Fibroblast of the aortic adventitia (primary cell): Measurements from ENCODE around the gene PRKCH. TPM values are rescaled to one million over a fixed set of nuclear protein-coding genes. Genes with fewer than 3 reads are reported as not detected.

Source experiments
- DNase-seq: peaks from one replicate; pipeline ENCODE4 v3.0.0-alpha.2; 2010; ENCODE audit warnings: low read depth
- H3K4me3 ChIP-seq: 2 replicates; pipeline ENCODE4 v1.5.1; 2011; ENCODE audit warnings: low read depth, mild to moderate bottlenecking, control low read depth, low read length, moderate library complexity
- total RNA-seq: library from RNA; depleted of rRNA; stranded (reverse); fragments of >200 nt; gene quantifications from 2 replicates; pipeline ENCODE4 v1.2.3, GENCODE V29; 2012; ENCODE audit warnings: low replicate concordance
- TF ChIP-seq, protein P1 (sequence below): IDR thresholded peaks from 2 replicates; pipeline ENCODE4 v1.5.1; 2011; ENCODE audit warnings: mild to moderate bottlenecking, low read length, control low read depth, inconsistent platforms; ENCODE audit not compliant: insufficient read depth

Gene PRKCH
- total RNA-seq, 1 donor = 4.2 TPM

DNA sequence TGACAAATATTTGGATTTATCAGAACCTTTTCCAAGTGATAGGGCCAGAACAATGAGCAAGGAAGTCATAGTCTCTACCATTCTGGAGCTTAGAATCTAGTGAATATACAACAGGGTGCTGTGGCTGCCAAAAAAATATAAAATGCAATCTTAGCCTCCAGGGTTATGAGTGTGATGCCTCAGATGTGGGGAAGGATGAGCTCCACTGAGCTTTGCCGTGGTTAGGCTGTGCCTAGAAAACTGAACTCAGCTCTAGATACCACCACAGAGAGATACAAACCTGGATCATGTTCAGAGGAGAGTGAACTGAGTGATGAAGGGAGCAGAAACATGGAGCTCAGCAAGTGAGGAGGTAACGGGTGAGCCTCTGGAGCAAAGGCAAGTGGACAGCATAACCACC is 235.9 kb downstream of the PRKCH start:
- DNase-seq = peak; percentile 49
- no peak overlapping the region for H3K4me3 ChIP-seq
- TF ChIP-seq, protein P1, sequence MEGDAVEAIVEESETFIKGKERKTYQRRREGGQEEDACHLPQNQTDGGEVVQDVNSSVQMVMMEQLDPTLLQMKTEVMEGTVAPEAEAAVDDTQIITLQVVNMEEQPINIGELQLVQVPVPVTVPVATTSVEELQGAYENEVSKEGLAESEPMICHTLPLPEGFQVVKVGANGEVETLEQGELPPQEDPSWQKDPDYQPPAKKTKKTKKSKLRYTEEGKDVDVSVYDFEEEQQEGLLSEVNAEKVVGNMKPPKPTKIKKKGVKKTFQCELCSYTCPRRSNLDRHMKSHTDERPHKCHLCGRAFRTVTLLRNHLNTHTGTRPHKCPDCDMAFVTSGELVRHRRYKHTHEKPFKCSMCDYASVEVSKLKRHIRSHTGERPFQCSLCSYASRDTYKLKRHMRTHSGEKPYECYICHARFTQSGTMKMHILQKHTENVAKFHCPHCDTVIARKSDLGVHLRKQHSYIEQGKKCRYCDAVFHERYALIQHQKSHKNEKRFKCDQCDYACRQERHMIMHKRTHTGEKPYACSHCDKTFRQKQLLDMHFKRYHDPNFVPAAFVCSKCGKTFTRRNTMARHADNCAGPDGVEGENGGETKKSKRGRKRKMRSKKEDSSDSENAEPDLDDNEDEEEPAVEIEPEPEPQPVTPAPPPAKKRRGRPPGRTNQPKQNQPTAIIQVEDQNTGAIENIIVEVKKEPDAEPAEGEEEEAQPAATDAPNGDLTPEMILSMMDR = no peak

DNA sequence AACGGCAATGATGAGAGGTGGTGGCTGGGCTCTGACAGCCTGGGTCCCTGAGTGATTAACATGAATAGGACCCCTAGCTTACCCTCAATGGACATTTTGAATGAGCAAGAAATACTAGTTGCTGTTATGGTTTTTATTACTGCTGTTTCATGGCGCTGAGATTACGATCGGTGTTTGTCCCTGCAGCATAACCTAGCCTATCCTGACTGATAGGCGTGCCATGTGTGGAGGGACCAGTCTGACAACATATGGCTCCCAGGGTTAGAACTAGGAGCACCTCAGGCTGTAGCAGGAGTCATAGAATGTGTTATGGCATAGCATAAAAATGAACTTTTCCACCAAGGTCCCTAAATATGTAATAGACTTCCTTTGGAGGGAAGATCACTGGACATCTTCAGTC is 236.5 kb downstream of the PRKCH start:
- TF ChIP-seq, protein P1 = no peak
- no peak for DNase-seq
- H3K4me3 ChIP-seq = no peak overlapping the region

DNA sequence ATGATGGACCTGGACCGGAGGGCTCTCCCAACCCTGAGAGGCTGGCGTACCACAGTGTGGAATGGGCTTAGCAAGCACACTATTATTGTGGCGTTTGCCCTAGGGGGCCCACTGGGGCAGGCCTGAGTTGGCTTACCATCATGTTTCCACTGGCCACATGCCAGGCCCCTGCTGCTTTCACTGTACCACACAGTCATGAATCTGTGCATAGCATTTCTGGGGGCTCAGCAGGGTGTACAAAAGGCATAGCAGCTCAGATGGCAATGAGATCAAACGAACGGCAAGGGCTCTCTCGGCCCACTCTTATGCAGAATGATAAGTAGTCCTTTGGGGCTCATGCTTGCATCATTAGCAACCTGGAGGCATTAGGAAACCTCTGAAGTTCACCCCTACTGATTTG is 236.9 kb downstream of the PRKCH start:
- no peak overlapping the region for H3K4me3 ChIP-seq
- TF ChIP-seq, protein P1 = no peak
- no peak for DNase-seq

DNA sequence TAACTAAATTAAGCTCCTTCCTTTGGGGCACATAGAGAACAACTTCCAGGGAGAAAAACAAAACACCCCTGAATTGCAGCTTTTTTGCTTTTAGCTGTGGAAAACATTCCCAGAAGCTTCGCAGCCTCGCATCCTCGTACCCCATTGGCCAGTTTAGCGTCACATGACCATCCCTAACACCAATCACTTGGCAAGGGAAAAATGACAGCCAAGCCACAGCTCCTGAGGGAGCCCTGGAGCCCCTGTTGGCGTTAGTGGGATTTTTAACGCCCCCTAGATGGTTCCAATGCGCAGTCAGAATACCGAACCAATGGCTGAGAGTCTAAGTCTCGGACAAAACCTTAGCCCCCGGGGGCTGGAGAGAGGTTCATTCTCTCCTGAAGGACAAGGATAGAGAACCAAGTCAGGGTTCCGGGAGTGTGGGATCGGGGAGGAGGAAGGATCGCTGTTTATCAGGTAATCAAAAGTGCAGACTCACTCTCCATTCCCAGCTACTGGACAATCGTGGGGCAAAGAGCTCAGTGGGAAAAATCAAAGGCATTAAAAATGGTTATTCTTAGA is 238.3 kb downstream of the PRKCH start:
- no peak overlapping the region for H3K4me3 ChIP-seq
- TF ChIP-seq, protein P1 = no peak
- DNase-seq = no peak

DNA sequence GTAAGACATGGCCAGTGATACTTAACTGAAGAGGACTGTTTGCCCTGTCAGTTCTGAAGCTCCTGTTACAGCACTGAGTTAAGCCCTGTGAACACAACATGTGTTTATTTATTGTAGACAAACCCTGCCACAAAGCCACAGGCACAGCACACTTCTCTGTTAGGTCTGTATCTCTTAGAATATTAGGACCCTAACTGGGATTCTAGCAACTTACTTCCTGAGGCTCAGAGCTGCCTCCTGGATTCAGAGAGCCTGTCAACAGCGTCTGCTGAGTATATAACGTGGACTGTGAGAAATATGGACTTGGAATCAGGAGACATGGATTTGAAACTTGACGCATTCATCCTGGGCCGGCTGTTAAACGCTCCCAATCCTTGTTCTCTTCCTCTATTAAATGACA is 238.9 kb downstream of the PRKCH start:
- TF ChIP-seq, protein P1 = no peak
- H3K4me3 ChIP-seq = no peak overlapping the region
- peak; percentile 53 for DNase-seq

DNA sequence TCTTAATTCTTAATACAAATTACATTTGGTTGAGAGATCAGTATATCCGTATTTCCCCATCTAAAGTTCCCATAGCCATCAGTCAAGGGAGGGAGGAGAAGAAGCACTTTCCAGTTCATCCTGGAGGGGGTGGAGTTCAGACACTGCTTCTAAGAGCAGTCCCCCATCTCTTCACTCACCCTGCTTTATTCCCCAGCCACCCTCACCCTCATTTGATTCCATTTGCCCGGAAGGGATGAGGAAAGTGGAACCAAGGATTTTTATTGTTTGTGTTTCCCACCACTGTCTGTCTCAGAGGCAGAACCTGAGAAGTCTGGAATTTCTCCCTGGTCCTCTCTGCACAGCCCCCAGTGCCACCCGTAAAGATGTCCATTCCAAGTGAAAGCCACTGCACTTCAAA is 239.7 kb downstream of the PRKCH start:
- no peak overlapping the region for H3K4me3 ChIP-seq
- TF ChIP-seq, protein P1 = peak; percentile 39
- peak; percentile 69 for DNase-seq

DNA sequence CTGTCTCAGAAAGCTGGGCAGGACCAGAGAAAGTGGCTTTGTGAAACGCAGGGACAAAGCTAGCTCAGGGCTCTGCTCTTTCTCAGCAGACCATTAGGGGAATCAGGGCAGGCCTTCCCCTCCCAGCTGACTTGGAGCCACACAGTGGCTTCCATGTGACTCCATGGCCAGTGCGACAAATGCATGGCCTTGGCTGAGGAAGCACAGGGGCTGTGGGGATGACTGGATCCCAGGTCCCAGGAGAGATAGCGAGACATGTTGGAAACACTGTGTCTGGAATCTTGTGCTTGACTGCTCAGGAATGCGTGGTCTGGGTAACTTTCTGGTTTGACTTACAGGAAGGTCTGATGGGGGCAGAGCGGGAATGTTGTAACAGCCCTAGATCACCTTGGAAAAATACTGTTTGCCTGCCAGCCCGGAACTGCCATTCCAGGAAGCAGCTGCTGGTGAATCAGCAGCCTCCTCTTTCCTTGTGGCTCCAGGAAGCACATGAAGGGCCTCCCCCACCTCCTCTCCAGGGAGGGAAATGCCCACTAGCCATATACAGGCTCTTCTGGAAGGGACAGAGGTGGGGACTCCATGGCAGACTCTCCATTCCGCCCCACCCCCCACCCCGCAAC is 240.4 kb downstream of the PRKCH start:
- peak; percentile 99 for DNase-seq
- H3K4me3 ChIP-seq = no peak overlapping the region
- TF ChIP-seq, protein P1 = peak; percentile 17
